RWPE2 (cell line): ENCODE results near the gene SF3B3.

Experiments used
- ATAC-seq: fragments of 200-7000 bp; cut with Tn5 transposase; 3 replicates; pipeline ENCODE4 v1.9.1; 2021; ENCODE audit warnings: low read depth
- DNase-seq: peaks from one replicate; pipeline ENCODE4 v3.0.0-alpha.2; 2020; ENCODE audit warnings: low spot score
- H3K27ac ChIP-seq: fragments of 450-650 bp; 2 replicates; pipeline ENCODE4 v1.5.1; 2017; ENCODE audit warnings: mild to moderate bottlenecking; ENCODE audit not compliant: poor library complexity, severe bottlenecking
- H3K27me3 ChIP-seq: fragments of 250-450 bp; sonication (Bioruptor Pico); 2 replicates; pipeline ENCODE4 v1.5.1; 2021; ENCODE audit warnings: mild to moderate bottlenecking, moderate library complexity; ENCODE audit not compliant: insufficient read depth, poor library complexity, severe bottlenecking
- H3K36me3 ChIP-seq: fragments of 250-450 bp; sonication (Bioruptor Pico); 2 replicates; pipeline ENCODE4 v1.5.1; 2020; ENCODE audit warnings: low read depth, mild to moderate bottlenecking, moderate library complexity
- H3K4me1 ChIP-seq: fragments of 250-450 bp; sonication (Bioruptor Pico); 2 replicates; pipeline ENCODE4 v1.5.1; 2021; ENCODE audit warnings: mild to moderate bottlenecking, moderate library complexity; ENCODE audit not compliant: insufficient read depth, poor library complexity, severe bottlenecking
- H3K4me3 ChIP-seq: fragments of 250-450 bp; sonication (Bioruptor Pico); 2 replicates; pipeline ENCODE4 v1.5.1; 2021; ENCODE audit warnings: mild to moderate bottlenecking, moderate library complexity; ENCODE audit not compliant: severe bottlenecking
- H3K9me3 ChIP-seq: fragments of 250-450 bp; sonication (Bioruptor Pico); 2 replicates; pipeline ENCODE4 v1.5.1; 2021; ENCODE audit warnings: mild to moderate bottlenecking, moderate library complexity; ENCODE audit not compliant: severe bottlenecking
- CTCF ChIP-seq: fragments of 450-650 bp; IDR thresholded peaks from one replicate; pipeline ENCODE4 v1.5.1; 2017; ENCODE audit warnings: mild to moderate bottlenecking, moderate library complexity; ENCODE audit not compliant: poor library complexity, severe bottlenecking

The SF3B3 gene

GRCh38 chr16:70608521-70608920, 84.9 kb downstream of the SF3B3 start:
- Histone ChIP-seq H3K27ac (no peak overlapping the region), H3K9me3 (no peaks in the 10 kb centered on the region), H3K4me3 (no peak overlapping the region), H3K27me3 (no peaks in the 10 kb centered on the region), H3K36me3 (no peaks in the 10 kb centered on the region), H3K4me1 (no peaks in the 10 kb centered on the region)
- DNase-seq (no peak), ATAC-seq (peak; percentile 91)
- no peak for TF ChIP-seq CTCF

GRCh38 chr16:70610273-70611223, 86.9 kb downstream of the SF3B3 start:
- no peak for TF ChIP-seq CTCF
- no peaks in the 10 kb centered on the region for H3K9me3 ChIP-seq
- H3K4me1 ChIP-seq = no peaks in the 10 kb centered on the region
- no peak overlapping the region for H3K4me3 ChIP-seq
- DNase-seq = no peak
- no peak for ATAC-seq
- H3K36me3 ChIP-seq = no peaks in the 10 kb centered on the region
- H3K27me3 ChIP-seq = no peaks in the 10 kb centered on the region
- no peak overlapping the region for H3K27ac ChIP-seq

DNA sequence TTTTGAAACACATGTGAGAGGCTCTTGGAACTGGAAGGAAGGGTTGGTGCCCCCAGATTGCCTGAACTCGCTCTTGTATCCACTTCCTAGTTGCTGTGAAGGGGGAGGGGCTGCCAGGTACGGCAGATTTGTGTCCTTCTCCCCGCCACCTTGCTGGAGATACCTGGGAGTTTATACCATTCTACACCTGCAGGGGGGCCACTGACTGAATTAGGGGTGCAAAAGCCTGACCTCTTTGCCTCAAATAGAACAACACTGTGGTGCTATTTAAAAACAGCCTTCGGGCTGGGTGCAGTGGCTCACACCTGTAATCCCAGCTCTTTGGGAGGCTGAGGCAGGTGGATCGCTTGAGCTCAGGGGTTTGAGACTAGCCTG, 87.6 kb downstream of the SF3B3 start:
- ATAC-seq = no peak
- Histone ChIP-seq H3K4me1 (no peaks in the 10 kb centered on the region), H3K27me3 (no peaks in the 10 kb centered on the region), H3K4me3 (no peak overlapping the region), H3K36me3 (no peaks in the 10 kb centered on the region), H3K27ac (no peak overlapping the region), H3K9me3 (no peaks in the 10 kb centered on the region)
- DNase-seq = no peak
- TF ChIP-seq CTCF = no peak

DNA sequence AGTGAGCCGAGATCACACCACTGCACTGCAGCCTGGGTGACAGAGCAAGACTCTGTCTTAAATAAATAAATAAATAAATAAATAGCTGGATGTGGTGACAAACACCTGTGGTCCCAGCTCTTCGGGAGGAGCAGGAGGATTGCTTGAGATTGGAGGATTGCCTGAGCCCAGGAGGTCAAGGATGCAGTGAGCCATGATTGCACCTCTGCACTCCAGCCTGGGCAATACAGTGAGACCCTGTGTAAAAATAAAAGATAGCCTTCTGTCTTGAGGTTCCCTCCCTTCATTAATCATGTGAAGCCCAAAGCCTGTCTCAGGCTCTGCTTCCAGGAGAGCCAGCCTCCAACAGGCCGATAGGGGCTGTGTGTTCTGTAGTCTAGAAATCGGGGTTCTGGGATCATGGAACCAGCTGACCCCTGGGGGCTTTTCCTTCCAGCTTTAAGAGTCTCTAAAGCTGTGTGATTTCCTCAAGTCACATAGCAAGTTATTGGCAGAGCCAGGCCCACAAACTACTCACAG, 88.2 kb downstream of the SF3B3 start:
- no peak overlapping the region for H3K4me3 ChIP-seq
- TF ChIP-seq CTCF = no peak
- H3K36me3 ChIP-seq = no peaks in the 10 kb centered on the region
- no peaks in the 10 kb centered on the region for H3K4me1 ChIP-seq
- DNase-seq (no peak), ATAC-seq (no peak)
- no peaks in the 10 kb centered on the region for H3K27me3 ChIP-seq
- H3K9me3 ChIP-seq = no peaks in the 10 kb centered on the region
- no peak overlapping the region for H3K27ac ChIP-seq

DNA sequence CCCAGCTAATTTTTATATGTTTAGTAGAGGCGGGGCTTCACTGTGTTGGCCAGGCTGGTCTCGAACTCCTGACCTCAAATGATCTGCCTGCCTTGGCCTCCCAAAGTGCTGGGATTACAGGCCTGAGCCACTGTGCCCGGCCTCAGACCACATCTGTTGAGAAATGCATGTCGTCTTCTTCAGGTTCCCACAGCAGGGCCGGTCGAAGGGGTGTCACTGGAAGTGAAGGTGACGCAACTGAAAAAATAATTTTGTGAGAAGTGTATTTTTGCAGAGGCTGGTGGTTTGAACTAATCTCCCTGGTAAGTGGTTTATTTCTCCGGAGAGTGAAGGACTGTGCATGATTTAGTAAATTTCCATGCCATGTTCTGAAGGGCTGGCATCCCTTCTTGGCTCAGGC, 89.3 kb downstream of the SF3B3 start:
- Histone ChIP-seq H3K4me1 (no peaks in the 10 kb centered on the region), H3K9me3 (no peaks in the 10 kb centered on the region), H3K27ac (no peak overlapping the region), H3K36me3 (no peaks in the 10 kb centered on the region), H3K4me3 (no peak overlapping the region), H3K27me3 (no peaks in the 10 kb centered on the region)
- no peak for ATAC-seq
- TF ChIP-seq CTCF = no peak
- DNase-seq = no peak
